Effector CD8-positive, alpha-beta T cell (primary cell): ENCODE measurements around the gene MESD.

Experiments used
- DNase-seq: peaks from one replicate; lab custom pipeline; 2025; lab: John Stamatoyannopoulos, UW

The MESD gene

DNA sequence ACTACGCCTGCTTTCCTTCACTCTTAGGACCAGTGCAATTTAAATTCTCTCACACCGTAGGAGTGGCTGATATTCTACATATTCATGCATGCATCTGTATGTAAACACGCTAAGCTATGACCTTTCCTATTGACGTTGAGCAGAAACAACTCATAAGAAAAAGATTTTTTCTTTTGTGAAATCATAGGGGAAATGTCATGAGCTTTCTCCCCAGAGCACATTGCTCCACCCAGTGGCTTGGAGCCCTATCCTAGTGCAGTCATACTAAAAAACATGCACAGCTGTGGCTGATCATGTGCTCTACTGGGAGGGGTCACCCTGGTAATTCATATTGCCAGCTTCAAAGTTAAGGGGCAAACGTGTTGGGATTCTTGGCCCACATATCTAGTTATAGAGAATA lies 1.8 kb upstream of the MESD start:
- DNase-seq, result no peak

GRCh38 chr15:80990955-80991354 lies 1.3 kb upstream of the MESD start:
- DNase-seq, result no peak

- DNase-seq, result no peak
These were observed 520 bp downstream of the MESD start for GRCh38 chr15:80989081-80989517.

GRCh38 chr15:80988148-80988796 lies 1.3 kb downstream of the MESD start:
- no peak for DNase-seq

GRCh38 chr15:80986487-80986886 lies 3.1 kb downstream of the MESD start:
- no peak for DNase-seq

DNA sequence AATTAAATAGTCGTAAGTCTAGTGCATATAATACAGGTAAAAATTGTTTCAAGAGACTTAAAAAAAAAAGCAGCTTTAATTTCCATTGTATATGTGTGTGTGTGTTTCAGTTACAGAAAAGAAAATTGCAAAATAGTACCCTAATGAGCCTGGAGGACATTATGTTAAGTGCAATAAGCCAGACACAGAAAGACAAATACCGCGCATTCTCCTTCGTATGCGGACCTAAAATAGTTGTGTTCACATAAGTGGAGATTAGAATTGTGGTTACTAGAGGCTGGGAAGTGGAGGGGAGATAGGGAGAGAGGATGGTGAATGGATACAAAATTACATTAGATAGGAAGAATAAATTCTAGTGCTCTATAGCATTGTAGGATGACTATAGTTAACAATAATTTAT lies 3.6 kb downstream of the MESD start:
- no peak for DNase-seq

GRCh38 chr15:80984856-80985255 lies 4.8 kb downstream of the MESD start:
- no peak for DNase-seq

DNA sequence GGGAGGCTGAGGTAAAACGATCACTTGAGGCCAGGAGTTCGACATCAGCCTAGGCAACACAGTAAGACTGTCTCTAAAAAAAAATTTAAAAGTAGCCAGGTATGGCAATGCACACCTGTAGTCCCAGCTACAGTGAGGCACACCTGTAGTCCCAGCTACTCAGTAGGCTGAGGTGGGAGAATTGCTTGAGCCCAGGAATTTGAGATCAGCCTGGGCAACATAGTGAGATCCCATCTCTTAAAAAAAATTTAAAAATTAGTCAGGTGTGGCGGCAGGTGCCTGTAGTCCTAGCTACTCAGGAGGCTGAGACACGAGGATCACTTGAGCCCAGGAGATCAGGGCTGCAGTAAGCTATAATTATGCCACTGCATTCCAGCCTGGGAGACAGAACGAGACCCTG lies 6.8 kb downstream of the MESD start:
- DNase-seq, result no peak

DNA sequence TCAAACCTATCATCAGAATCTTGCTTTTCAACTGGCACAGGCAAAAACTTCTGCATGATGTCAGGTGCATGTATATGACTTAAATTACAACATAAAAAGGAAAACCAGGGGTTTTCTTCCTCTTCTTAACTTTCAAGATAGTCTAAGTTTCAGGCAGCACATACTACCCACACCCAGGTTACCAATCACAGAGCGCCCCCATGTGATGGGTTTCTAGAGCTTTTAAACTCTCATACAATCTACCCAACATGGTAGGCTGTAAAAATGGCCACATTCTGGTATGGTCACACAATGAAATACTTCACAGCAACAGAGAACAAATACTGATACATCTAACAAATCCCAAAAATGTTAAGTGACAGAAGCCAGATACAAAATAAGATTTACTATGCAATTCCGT lies 7.4 kb downstream of the MESD start:
- no peak for DNase-seq

- no peak for DNase-seq
These were observed 9.9 kb downstream of the MESD start for GRCh38 chr15:80979538-80980200.

DNA sequence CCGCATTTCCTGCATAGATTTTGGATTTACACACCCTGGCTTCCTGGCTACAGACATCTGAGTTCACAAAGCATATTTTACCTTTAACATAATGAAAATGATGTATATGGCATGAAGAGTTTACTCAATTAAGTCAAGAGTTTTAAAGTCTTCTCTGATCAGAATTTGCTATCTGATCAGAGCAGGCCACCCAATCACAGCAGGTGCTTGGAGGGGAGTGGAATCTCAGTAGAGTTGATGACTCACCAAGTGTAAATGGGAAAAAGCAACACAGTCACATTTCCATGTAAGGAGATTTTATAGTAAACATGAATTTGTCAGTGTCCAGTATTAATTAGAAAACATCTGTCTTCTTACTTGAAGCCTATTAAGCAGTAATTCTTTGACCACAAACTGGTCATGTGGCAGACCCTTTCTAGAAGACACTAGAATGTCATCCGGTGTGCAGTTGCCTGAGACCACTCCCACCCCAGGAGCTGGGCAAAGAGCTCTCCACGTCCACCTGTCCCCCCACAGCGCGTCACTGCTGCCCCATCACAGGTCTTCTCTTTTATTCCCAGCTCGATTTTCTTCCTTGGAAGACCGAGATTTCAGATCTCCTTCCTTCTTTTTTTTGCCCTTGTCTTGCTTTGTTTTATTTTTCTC lies 10.8 kb downstream of the MESD start:
- no peak for DNase-seq

GRCh38 chr15:80977627-80978036 lies 12.0 kb downstream of the MESD start:
- no peak for DNase-seq

- no peak for DNase-seq
These were observed 12.8 kb downstream of the MESD start for GRCh38 chr15:80976851-80977250.

DNA sequence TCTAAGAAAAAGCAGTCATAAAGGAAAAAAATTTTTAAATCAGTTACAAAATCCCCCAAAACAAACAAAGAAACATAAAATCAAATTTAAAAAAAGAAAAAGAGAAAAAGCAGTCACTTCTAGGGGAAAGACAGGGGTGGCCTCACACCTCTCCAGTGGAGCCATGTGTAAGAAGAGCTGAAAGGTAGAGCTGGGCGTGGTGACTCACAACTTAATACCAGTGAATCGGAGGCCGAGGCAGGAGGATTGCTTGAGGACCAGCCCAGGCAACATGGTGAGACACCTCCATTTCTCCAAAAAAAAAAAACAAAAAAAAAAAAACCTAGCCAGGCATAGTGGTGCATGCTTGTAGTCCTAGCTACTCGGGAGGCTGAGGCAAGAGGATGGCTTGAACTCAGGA lies 14.7 kb downstream of the MESD start:
- no peak for DNase-seq

GRCh38 chr15:80972276-80972675 lies 17.3 kb downstream of the MESD start:
- no peak for DNase-seq

DNA sequence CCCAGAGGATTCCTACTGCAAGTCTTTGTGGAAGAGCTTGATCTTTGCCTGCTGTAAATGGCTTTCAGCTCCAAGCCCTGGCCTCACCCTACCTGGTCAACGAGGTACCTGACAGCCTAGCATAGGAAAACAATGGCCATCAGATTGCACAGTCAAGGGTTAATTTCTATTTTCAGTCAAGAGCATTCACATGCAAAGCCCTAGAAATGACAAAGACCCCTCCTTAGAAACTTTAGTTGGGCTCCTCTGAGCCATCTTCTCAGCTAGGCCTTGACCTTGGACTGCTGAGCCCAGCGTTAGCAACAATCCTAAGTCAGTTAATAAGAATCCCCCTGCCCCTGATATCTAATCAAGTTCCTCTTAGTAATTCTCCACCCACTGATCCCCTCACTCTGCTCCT lies 18.5 kb downstream of the MESD start:
- DNase-seq, result no peak

DNA sequence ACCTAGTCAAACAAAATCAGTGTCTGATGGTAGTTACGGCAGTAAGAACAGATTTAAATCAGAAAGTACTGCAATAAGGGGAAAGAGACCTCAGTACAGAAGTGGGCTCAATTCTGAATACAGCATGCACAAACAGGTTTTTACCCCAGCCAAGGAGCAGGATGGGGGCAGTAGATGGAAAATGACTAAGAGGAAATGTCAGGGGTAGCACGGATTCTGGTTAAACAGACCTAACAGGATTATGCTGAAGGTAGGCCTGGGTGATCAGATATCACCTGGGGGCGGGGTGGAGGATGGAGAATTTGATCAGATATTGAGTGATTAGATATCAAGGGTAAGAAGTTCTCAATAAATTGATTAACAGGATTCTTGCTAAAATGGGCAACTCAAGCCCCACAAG lies 19.0 kb downstream of the MESD start:
- DNase-seq, result no peak

GRCh38 chr15:80970018-80970657 lies 19.5 kb downstream of the MESD start:
- DNase-seq, result peak; percentile 25

GRCh38 chr15:80969316-80969715 lies 20.3 kb downstream of the MESD start:
- DNase-seq, result no peak

GRCh38 chr15:80967991-80968510 lies 21.6 kb downstream of the MESD start:
- no peak for DNase-seq

GRCh38 chr15:80967451-80967850 lies 22.2 kb downstream of the MESD start:
- no peak for DNase-seq

GRCh38 chr15:80966431-80967197 lies 23.0 kb downstream of the MESD start:
- no peak for DNase-seq
